ENCODE measurements around the gene PLCL1.
"Not testable (repeated sequence)": the region's sequence is repeated elsewhere in the genome, so short reads cannot be mapped to it uniquely, and the experiment has no call there.

Gene PLCL1

DNA sequence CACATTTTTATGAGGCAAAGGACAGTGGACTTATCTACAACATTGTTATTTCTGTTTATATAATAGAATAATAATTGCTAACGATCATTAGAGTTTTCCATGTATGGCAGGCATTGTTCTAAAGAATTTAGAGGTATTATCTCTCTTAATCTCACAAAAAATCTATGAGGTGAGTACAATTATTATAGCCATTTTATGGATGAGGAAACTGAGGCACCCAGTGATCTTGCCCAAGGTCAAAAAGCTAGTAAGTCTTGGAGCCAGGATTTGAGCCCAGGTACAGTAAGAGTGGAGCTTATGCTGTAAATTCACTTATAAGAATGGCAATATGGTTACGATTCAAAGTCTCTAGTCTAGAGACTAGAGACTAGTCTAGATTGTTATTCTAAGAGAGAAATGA is 331.7 kb downstream of the PLCL1 start:
- no peak for DNase-seq

DNA sequence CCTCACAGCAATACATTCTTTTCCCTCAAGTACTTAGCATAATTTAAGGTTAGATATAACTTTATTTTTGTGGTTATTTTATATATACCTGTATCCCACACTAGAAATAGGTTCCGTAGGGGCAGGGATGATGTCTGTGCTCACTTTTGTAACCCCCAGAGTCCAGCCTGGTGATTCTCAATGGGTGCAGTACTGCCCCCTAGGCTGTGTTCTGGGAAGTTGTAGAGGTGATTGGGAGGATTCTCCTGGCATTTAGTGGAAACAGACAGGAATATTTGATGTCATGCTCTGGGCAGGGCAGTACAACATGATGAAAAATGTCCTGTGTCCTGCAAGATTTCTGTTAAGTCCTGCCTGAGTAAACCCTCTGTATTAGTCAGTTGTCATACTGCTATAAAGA is 333.3 kb downstream of the PLCL1 start:
- DNase-seq, result no peak

DNA sequence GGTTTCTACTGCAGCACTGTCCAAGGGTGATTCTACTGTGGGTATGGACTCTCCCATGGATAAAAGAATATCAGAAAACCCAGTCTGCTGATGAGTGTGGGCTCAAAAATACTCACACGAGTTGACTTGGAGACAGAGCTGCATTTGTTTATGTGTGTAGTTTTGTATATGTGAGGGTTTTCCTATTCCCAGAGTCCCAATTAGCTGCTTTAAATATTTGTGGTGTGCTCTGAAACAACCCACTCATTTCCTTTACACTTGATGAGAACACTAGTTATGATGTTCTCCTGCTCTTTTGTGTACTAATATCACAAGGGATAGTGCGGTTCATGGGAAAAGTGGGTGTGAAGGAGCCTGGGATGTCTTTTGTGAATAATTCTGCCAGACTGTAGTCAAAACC is 337.3 kb downstream of the PLCL1 start:
- no peak for DNase-seq

GRCh38 chr2:198143156-198143555 is 338.8 kb downstream of the PLCL1 start:
- DNase-seq, result no peak

DNA sequence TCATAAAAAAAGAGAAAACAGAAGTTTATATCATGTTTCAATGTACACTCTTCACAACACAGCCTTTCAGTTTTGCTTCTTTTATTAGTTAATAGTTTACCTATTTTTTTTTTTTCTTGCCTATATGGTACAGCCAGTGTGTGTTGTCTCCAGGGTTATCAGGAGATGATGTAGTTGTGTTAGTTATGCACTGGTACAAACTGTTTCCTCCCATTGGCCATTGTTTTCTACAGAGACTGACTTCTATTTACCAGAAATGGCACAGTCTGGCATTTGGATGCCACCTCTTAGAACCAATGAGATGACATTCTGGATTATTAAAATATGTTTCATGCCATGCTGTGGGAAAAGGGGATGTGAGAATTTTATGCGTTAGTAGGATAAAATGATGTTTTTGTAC is 339.4 kb downstream of the PLCL1 start:
- no peak for DNase-seq

- DNase-seq, result no peak
These were observed 340.3 kb downstream of the PLCL1 start for GRCh38 chr2:198144660-198145059.

DNA sequence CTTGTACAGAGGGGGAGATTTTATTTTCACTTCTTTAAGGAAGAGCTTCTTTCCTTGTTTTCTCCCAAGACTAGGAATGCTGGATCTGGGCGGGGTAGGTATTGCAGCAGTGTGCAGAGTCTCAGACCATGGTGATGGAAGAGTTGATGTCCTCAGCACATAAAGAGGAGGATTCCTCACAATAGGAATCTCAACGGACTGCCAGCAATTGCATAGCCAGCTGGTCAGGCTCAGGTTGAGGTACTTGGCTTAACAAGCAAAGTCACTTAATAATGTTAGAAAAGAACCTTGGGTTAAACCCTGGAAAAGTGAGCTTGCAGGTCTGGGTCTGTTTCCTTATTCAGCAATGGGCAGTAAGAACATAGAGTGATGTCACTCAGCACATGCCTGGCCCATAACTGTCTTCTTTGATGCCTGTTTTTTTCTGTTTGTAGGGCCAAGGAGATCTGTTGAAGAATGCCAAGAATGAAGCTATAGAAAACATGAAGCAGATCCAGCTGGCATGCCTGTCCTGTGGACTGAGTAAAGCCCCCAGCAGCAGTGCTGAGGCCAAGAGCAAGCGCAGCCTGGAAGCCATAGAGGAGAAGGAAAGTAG is 342.1 kb downstream of the PLCL1 start:
- no peak for DNase-seq

DNA sequence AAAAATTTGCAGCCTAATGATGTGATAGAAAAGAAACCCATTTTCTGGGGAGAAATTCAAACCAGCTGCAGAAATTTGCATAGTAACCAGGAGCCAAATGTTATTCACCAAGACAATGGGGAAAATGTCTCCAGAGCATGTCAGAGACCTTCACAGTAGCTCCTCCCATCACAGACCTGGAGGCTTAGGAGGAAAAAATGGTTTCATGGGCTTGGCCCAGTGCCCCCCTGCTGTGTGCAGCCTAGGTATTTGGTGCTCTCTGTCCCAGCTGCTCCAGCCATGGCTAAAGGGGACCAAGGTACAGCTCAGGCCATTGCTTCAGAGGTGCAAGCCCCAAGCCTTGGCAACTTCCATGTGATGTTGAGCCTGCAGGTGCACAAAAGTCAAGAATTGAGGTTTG is 352.9 kb downstream of the PLCL1 start:
- DNase-seq, result no peak

- no peak for DNase-seq
These were observed 356.8 kb downstream of the PLCL1 start for GRCh38 chr2:198161151-198161550.

GRCh38 chr2:198162276-198162675 is 357.9 kb downstream of the PLCL1 start:
- no peak for DNase-seq

DNA sequence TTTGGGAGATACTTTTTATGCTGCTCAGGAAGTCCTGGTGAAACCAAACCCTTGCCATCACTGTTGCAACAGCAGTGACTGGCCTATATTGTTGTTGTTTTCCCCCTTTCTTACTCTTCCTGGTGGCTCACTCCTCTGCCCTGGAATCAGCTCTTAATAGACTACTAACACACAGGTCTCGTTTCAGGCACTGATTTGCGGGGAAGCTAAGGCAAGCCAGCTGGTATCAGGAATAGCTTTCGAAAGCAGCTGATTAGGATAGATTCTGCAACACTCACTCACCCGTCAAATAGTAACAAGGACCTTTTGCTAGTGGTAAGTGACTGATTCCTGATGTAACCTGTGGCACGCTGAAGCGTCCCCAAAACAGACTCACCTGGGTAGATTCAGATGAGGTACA is 360.4 kb downstream of the PLCL1 start:
- DNase-seq, result no peak

- no peak for DNase-seq
These were observed 360.9 kb downstream of the PLCL1 start for GRCh38 chr2:198165289-198165688.

- DNase-seq, result no peak
These were observed 363.0 kb downstream of the PLCL1 start for GRCh38 chr2:198167346-198167745.

GRCh38 chr2:198168651-198169050 is 364.3 kb downstream of the PLCL1 start:
- DNase-seq, result no peak

GRCh38 chr2:198173242-198173641 is 368.8 kb downstream of the PLCL1 start:
- DNase-seq, result no peak

DNA sequence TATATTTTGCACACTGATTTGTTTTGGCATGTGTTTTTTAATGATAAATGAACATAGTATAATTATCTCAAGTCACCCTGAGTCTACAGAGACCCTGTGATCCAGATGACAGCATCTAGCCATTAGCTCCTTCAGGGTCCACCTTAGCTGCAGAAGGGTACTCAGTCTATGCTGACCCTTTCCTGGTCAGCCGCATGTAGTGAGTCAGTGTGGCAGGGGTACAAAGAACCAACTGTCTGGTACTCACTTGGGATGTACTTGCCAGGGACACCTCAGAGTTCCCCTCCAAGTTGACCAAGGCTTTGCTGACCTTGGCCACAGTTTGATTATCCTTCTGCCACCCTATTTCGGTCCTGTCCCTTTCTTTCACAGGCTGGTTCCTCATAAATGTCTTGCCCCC is 369.5 kb downstream of the PLCL1 start:
- DNase-seq, result no peak

DNA sequence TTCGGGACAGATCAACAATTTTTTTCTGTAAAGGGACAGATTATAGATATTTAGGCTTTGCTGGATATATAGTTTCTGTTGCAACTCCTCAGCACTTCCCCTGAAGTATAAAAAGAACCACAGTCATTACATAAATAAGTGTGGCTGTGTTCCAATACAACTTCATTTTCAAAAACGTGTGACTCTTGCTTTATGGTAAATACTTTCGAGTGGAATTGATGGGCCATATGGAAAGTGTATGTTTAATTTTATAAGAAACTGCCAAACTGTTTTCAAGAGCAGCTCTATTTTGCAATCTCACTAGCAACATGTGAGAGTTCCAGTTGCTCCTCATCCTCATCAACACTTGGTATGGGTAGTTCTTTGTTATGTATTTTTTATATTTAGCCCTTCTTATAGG is 370.9 kb downstream of the PLCL1 start:
- DNase-seq, result no peak

GRCh38 chr2:198177040-198177439 is 372.6 kb downstream of the PLCL1 start:
- no peak for DNase-seq

GRCh38 chr2:198178766-198179165 is 374.4 kb downstream of the PLCL1 start:
- DNase-seq, result no peak

DNA sequence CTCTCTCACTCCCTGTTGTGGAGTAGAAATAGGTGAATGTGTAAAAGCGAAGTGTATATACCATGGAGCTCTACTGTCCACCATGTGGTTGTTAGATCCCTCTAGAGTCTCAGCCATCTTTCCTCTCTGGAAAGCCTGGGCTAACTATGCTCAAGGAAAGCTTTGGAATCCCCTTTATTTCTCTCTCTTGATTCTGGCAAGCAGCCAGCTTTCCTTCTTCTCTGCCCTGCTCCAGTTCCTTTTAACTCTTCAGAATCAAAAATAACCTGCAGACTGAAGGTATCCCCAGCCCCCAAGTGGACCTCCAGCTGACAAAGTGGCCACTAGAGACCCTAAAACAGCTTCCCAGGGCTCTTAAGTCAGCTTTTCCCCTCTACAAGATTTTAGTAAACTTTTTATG is 381.9 kb downstream of the PLCL1 start:
- DNase-seq, result no peak

- no peak for DNase-seq
These were observed 383.4 kb downstream of the PLCL1 start for GRCh38 chr2:198187841-198188240.

DNA sequence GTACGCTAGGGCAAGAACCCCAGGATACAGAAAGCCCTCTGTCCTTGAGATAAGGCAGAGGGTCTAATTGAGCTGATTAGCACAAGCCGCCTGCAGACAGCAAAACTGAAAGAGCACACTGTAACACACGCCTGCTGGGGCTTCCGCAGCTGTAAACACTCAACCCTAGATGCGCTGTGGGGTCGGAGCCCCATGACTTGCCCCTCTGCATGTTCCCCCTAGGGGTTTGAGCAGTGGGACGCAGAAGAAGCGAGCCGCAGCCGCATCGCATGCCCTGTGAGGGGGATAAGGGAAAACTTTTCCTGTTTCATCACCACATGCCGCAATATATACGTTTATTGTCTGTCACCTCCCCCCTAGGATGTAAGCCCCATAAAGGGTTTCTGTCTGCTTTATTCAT is 384.6 kb downstream of the PLCL1 start:
- no peak for DNase-seq

- DNase-seq, result no peak
These were observed 387.3 kb downstream of the PLCL1 start for GRCh38 chr2:198191651-198192050.

DNA sequence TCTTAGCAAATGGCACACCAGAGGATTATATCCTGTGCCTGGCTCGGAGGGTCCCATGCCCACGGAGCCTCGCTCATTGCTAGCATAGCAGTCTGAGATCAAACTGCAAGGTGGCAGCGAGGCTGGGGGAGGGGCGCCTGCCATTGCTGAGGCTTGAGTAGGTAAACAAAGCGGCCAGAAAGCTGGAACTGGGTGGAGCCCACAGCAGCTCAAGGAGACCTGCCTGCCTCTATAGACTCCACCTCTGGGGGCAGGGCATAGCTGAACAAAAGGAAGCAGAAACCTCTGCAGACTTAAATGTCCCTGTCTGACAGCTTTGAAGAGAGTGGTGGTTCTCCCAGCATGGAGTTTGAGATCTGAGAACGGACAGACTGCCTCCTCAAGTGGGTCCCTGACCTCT is 392.2 kb downstream of the PLCL1 start:
- not testable (repeated sequence) for DNase-seq

Data from NCI-H1048 (cell line).